ENCODE data around the gene RGPD3.
"Not testable (repeated sequence)": the region's sequence is repeated elsewhere in the genome, so short reads cannot be mapped to it uniquely, and the experiment has no call there.

Gene RGPD3

GRCh38 chr2:106479563-106479962 is 11.3 kb upstream of the RGPD3 start:
- DNase-seq = not testable (repeated sequence)

GRCh38 chr2:106477647-106478046 is 9.4 kb upstream of the RGPD3 start:
- DNase-seq = not testable (repeated sequence)

- DNase-seq = peak; percentile 20
These were observed 2.4 kb upstream of the RGPD3 start for GRCh38 chr2:106470658-106471057.

- not testable (repeated sequence) for DNase-seq
These were observed 697 bp downstream of the RGPD3 start for GRCh38 chr2:106467516-106467915.

- DNase-seq = not testable (repeated sequence)
These were observed 6.3 kb downstream of the RGPD3 start for GRCh38 chr2:106461882-106462281.

GRCh38 chr2:106390680-106391079 is 77.5 kb downstream of the RGPD3 start:
- not testable (repeated sequence) for DNase-seq

GRCh38 chr2:106388814-106389410 is 79.3 kb downstream of the RGPD3 start:
- DNase-seq = not testable (repeated sequence)

GRCh38 chr2:106384548-106384947 is 83.7 kb downstream of the RGPD3 start:
- not testable (repeated sequence) for DNase-seq

GRCh38 chr2:106381867-106382266 is 86.3 kb downstream of the RGPD3 start:
- DNase-seq = not testable (repeated sequence)

- DNase-seq = not testable (repeated sequence)
These were observed 88.6 kb downstream of the RGPD3 start for GRCh38 chr2:106379567-106379966.

GRCh38 chr2:106369182-106369581 is 99.0 kb downstream of the RGPD3 start:
- DNase-seq = not testable (repeated sequence)

- DNase-seq = no peak
These were observed 101.9 kb downstream of the RGPD3 start for GRCh38 chr2:106366204-106366885.

- DNase-seq = no peak
These were observed 104.4 kb downstream of the RGPD3 start for GRCh38 chr2:106363791-106364190.

- DNase-seq = no peak
These were observed 105.4 kb downstream of the RGPD3 start for GRCh38 chr2:106362789-106363188.

- DNase-seq = no peak
These were observed 108.7 kb downstream of the RGPD3 start for GRCh38 chr2:106359512-106359911.

- no peak for DNase-seq
These were observed 109.7 kb downstream of the RGPD3 start for GRCh38 chr2:106358521-106358920.

GRCh38 chr2:106358081-106358480 is 110.1 kb downstream of the RGPD3 start:
- DNase-seq = no peak

- DNase-seq = no peak
These were observed 111.9 kb downstream of the RGPD3 start for GRCh38 chr2:106356291-106356690.

GRCh38 chr2:106353676-106354075 is 114.5 kb downstream of the RGPD3 start:
- no peak for DNase-seq

- no peak for DNase-seq
These were observed 117.2 kb downstream of the RGPD3 start for GRCh38 chr2:106350980-106351379.

GRCh38 chr2:106344302-106344701 is 123.9 kb downstream of the RGPD3 start:
- DNase-seq = no peak

- DNase-seq = no peak
These were observed 124.9 kb downstream of the RGPD3 start for GRCh38 chr2:106343274-106343673.

- no peak for DNase-seq
These were observed 125.4 kb downstream of the RGPD3 start for GRCh38 chr2:106342831-106343251.

GRCh38 chr2:106341666-106342065 is 126.5 kb downstream of the RGPD3 start:
- no peak for DNase-seq

Data from CD4-positive, alpha-beta T cell treated with Interferon gamma for 1 hour (primary cell).